ENCODE results near the gene MUC4. TPM values are rescaled to one million over a fixed set of nuclear protein-coding genes. Genes with fewer than 3 reads are reported as not detected.

MUC4 gene
- total and polyA plus RNA-seq, 9 of the 15 experiments (the other 6 are each of a cell fraction or from before 2014, with no cell fraction given) = under 0.01 to 0.21 (median 0.10) TPM; not detected in 4

GRCh38 chr3:195698647-195699387 lies 112.9 kb downstream of the MUC4 start (continued):
- TF ChIP-seq FOXK1 (CRISPR knock-in tag; IDR thresholded peaks at IDR 0.05; ENCODE audit: borderline replicate concordance) (peak; percentile 81; the same call in 1 of the 2 replicates), EP300 (IDR thresholded peaks at IDR 0.05; ENCODE audit: low read length) (no peak), PTTG1 (tag; IDR thresholded peaks at IDR 0.05; ENCODE audit: low read depth) (no peak), MCM5 (IDR thresholded peaks at IDR 0.05; ENCODE audit: low read depth) (no peak), NFATC3 (IDR thresholded peaks at IDR 0.05) (no peak), KLF16 (IDR thresholded peaks at IDR 0.05) (no peak), ZNF695 (CRISPR knock-in tag; IDR thresholded peaks at IDR 0.05) (no peak), FOSL1 (tag; conservative IDR thresholded peaks at IDR 0.05) (no peak), FUS (optimal IDR thresholded peaks at IDR 0.05; ENCODE audit: low read depth, low read length) (no peak), RBM34 (IDR thresholded peaks at IDR 0.05; ENCODE audit: borderline replicate concordance, insufficient read depth, low read length) (no peak), SIX5 (IDR thresholded peaks at IDR 0.05; ENCODE audit: borderline replicate concordance in 1 of 2, insufficient read depth in 1 of 2, low read depth in 1 of 2, low read length in 2 of 2) (no peak), DNMT1 (IDR thresholded peaks at IDR 0.05) (no peak), TFE3 (CRISPR knock-in tag; IDR thresholded peaks at IDR 0.05) (no peak), PHTF2 (CRISPR knock-in tag; IDR thresholded peaks at IDR 0.05) (no peak), TRIM24 (IDR thresholded peaks at IDR 0.05) (no peak), ATF7 (IDR thresholded peaks at IDR 0.05) (peak; percentile 71; the same call in 1 of the 2 replicates), FOXA3 (CRISPR knock-in tag; conservative IDR thresholded peaks at IDR 0.05 in 1 of 2, IDR thresholded peaks at IDR 0.05 in 1 of 2) (no peak), NBN (IDR thresholded peaks at IDR 0.05; ENCODE audit: low read depth) (no peak), ZBTB9 (CRISPR knock-in tag; IDR thresholded peaks at IDR 0.05) (no peak), POLR2AphosphoS2 (IDR thresholded peaks at IDR 0.05; ENCODE audit: low read length) (peak; percentile 61; the same call in 1 of the 2 replicates), SRF (CRISPR knock-in tag; IDR thresholded peaks at IDR 0.05) (no peak), KDM5B (IDR thresholded peaks at IDR 0.05; ENCODE audit: insufficient replicate concordance, low read depth, low read length) (no peak), RBM14 (IDR thresholded peaks at IDR 0.05; ENCODE audit: borderline replicate concordance, insufficient read depth, low read depth, low read length) (no peak), JUND (IDR thresholded peaks at IDR 0.05; ENCODE audit: borderline replicate concordance, low read depth, low read length) (peak; percentile 69), JUND (tag; IDR thresholded peaks at IDR 0.05; ENCODE audit: borderline replicate concordance, low read depth, low read length) (peak; percentile 69; the same call in 2 of the 3 replicates), MXD1 (CRISPR knock-in tag; IDR thresholded peaks at IDR 0.05; ENCODE audit: borderline replicate concordance, poor library complexity, severe bottlenecking) (no peak)

Data from K562 (cell line).